Fibroblast of pulmonary artery (primary cell): Measurements from ENCODE around the gene GLYR1.

Experiments
- DNase-seq: peaks from one replicate; pipeline ENCODE4 v3.0.0-alpha.2; 2010; ENCODE audit warnings: low read depth
- H3K4me3 ChIP-seq: replicated peaks from 2 replicates; pipeline ENCODE4 v1.5.1; 2011; ENCODE audit warnings: low read depth, mild to moderate bottlenecking, control low read depth, low read length, moderate library complexity
- TF ChIP-seq, protein P1 (sequence below): IDR thresholded peaks from 2 replicates; pipeline ENCODE4 v1.5.1; 2011; ENCODE audit warnings: mild to moderate bottlenecking, control low read depth, low read length, inconsistent platforms; ENCODE audit errors: missing control alignments

Gene GLYR1

DNA sequence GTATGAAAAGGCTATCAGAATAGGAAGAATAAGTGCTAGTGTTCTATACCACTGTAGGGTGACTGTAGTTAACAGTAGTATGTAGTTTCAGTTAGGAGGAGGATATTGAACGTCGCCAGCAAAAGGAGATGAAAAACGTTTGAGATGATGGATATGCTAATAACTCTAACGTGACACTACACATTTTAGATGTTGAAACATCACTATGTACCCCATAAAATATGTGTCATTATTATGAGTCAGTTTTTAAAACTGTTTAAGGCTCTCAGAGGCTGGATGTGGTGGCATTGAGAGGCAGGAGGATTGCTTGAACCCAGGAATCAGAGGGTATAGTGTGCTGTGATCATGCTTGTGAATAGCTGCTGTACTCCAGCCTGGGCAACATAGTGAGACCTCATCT, 32.0 kb upstream of the GLYR1 start:
- TF ChIP-seq, protein P1, sequence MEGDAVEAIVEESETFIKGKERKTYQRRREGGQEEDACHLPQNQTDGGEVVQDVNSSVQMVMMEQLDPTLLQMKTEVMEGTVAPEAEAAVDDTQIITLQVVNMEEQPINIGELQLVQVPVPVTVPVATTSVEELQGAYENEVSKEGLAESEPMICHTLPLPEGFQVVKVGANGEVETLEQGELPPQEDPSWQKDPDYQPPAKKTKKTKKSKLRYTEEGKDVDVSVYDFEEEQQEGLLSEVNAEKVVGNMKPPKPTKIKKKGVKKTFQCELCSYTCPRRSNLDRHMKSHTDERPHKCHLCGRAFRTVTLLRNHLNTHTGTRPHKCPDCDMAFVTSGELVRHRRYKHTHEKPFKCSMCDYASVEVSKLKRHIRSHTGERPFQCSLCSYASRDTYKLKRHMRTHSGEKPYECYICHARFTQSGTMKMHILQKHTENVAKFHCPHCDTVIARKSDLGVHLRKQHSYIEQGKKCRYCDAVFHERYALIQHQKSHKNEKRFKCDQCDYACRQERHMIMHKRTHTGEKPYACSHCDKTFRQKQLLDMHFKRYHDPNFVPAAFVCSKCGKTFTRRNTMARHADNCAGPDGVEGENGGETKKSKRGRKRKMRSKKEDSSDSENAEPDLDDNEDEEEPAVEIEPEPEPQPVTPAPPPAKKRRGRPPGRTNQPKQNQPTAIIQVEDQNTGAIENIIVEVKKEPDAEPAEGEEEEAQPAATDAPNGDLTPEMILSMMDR, result no peak
- no peak for DNase-seq
- no peak overlapping the region for H3K4me3 ChIP-seq

DNA sequence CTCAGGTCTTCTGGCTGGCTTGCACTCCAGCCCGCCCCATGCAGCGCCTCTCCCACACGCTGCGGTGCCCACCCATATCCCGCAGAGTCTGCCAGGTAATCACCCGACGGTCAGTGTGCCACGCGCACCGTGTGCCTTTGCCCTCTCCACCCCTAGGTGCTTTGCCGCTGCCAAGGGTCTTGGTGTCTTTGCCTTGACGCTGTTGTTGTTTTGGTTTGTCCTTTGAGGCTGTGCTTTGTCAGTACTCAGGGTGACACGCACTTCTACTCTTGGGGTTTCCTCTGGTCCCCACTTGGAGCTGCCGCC, 30.2 kb upstream of the GLYR1 start:
- DNase-seq, result no peak
- TF ChIP-seq, protein P1, result no peak
- no peak overlapping the region for H3K4me3 ChIP-seq

DNA sequence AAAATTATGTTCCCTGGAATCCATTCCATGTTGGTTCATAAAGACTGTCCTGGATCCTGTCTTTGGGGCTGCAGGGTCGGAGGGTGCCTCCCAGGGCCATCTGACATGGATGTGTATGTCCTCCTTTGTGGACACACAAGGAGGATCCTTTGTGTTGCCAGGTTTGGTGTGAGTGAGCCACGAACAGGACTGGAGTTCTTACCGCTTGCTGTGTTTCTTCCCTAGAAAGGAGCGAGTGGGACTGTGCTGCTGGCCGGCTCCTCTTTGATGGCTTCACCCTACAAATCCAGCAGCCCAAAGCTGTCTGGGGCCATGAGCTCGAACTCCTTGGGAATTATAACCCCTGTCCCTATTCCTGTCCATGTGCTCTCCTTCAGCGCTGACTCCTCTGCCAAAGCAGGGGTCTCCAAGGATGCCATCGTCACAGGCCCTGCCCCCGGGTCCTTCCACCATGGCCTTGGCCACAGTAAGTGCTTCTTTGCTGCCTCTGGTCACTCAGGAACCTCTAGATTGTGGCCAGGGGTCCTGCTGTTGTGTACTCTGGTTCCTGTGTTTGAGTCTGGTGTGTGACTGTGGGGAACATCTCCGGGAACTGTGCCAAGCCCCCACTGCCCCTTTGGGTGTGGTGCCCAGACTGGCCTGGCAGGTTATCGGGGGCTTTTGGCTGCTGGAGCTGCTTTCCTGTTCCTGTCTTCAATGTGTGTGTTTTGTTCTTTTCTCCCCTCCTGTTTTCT, 29.7 kb upstream of the GLYR1 start:
- no peak for DNase-seq
- H3K4me3 ChIP-seq, result no peak overlapping the region
- TF ChIP-seq, protein P1, result no peak

DNA sequence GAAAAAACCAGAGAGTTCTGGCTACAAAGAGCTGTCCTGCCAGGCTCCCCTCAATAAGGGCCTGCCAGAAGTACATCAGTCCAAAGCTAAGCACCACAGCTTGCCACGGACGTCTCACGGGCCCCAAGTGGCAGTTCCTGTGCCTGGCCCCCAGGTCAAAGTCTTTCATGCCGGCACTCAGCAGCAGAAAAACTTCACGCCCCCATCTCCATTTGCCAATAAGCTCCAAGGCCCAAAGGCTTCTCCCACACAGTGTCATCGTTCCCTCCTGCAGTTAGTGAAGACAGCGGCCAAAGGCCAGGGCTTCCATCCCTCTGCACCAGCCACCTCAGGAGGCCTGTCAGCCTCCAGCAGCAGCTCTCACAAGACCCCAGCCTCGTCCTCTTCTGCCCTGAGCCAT, 27.6 kb upstream of the GLYR1 start:
- TF ChIP-seq, protein P1, result no peak
- DNase-seq, result no peak
- H3K4me3 ChIP-seq, result no peak overlapping the region

DNA sequence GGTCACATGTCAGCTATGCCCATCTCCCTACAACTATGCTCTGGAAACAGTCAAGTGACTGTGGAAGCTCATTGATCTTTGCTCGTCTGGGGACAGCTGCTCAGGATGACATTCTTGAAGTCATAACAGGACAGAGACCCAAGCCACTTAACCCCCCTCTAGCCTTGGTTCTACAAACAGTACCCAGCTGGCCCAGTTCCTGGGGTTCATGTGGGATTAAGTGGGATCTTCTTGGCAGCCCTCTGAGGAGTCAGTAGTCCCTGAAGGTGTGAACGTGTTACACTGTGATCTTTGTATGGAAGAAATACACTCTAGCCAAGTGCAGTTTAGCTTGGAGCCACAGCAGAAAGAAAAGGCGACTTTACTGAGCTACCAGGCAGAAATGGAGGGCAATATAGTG, 26.0 kb upstream of the GLYR1 start:
- DNase-seq, result no peak
- H3K4me3 ChIP-seq, result no peak overlapping the region
- TF ChIP-seq, protein P1, result no peak

DNA sequence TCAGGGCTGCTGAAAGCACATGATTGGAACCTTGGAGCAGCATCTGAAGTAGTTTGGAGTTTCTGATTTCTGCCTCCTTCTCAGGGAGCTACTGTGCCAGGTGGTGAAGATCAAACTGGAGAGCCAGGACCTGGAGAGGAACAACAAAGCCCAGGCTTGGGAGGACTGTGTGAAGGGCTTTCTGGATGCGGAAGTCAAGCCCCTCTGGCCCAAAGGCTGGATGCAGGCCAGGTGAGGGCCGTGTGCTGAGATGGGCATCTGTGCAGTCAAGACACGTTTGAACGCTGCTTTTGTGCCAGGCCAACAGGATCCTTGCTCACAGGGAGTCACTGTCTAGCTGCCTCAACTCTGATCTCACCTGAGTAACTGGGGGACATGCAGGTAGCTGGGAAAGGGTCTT, 24.0 kb upstream of the GLYR1 start:
- no peak overlapping the region for H3K4me3 ChIP-seq

DNA sequence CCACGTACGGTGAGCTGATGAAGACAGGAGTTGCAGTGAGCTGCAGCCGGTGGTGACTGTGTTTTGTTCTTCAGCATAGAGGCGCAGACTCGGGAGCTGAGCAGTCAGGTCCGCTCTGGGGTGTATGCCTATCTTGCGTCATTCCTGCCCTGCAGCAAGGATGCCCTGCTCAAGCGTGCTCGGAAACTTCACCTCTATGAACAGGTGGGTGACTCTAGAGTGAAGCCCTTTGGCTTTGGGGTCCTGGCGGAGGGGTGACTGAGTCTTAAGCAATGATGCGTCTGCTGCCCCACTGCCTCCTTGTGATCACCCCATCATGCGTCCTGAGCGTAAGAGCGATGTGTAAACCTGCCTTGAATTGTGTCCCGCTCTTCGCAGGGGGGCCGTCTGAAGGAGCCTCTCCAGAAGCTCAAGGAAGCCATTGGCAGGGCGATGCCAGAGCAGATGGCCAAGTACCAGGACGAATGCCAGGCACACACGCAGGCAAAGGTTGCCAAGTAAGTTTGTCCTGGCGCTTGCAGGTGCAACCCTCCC, 23.1 kb upstream of the GLYR1 start:
- no peak overlapping the region for H3K4me3 ChIP-seq
- TF ChIP-seq, protein P1, result no peak
- DNase-seq, result no peak

More for the DNA sequence above, 24.0 kb upstream of the GLYR1 start:
- TF ChIP-seq, protein P1, result no peak
- no peak for DNase-seq
